SU-DHL-6 (cell line): Measurements from ENCODE around the gene LKAAEAR1.

Source experiments
- CTCF ChIP-seq: fragments of 200-600 bp; sonication (generic); IDR thresholded peaks from one replicate; pipeline ENCODE4 v1.5.1; 2017; ENCODE audit warnings: antibody characterized with exemption, mild to moderate bottlenecking, low read length, moderate library complexity; ENCODE audit not compliant: insufficient read depth, poor library complexity, severe bottlenecking
- EZH2phosphoT487 ChIP-seq: fragments of 200-600 bp; sonication (generic), shearing (Covaris generic); conservative IDR thresholded peaks from 2 replicates; pipeline ENCODE4 v1.6.1; 2018; ENCODE audit warnings: mild to moderate bottlenecking, antibody characterized with exemption, low read length, moderate library complexity, mixed read lengths

GRCh38 chr20:64076061-64076997, 7.9 kb downstream of the LKAAEAR1 start:
- TF ChIP-seq EZH2phosphoT487 (no peak), CTCF (no peak)
